ENCODE data around the gene AADACL2. TPM values are rescaled to one million over a fixed set of nuclear protein-coding genes. Genes with fewer than 3 reads are reported as not detected.

The AADACL2 gene, protein sequence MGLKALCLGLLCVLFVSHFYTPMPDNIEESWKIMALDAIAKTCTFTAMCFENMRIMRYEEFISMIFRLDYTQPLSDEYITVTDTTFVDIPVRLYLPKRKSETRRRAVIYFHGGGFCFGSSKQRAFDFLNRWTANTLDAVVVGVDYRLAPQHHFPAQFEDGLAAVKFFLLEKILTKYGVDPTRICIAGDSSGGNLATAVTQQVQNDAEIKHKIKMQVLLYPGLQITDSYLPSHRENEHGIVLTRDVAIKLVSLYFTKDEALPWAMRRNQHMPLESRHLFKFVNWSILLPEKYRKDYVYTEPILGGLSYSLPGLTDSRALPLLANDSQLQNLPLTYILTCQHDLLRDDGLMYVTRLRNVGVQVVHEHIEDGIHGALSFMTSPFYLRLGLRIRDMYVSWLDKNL
- 1 to 10 TPM in 1 of 2 donors, under 1 TPM in 1; 0.10 to 1.2 TPM for total RNA-seq
- long read RNA-seq, donor 1 = 0 reads
- long read RNA-seq, donor 2, partial matches to known transcripts = 0 of 1 reads
- long read RNA-seq, donor 2, other reads (novel, unspliced or antisense) = 0 of 1 reads

DNA sequence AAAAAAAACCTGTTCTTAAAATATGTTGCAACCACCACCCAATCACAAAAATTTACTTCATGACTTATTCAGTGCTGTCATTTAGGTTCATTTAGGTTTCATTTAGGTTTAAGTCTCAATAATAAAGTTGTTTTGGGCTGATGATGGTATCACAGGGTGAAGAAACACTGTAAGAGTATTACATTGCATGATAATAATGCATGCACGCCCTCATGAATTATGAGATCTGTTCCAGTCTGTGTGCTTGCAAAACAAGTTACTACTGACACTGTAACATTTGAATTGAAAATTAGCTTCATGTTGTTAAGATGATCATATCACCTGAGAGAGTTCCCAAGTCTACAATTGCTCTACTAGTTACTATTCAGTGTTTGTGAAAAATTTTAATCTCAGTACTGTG lies at the start of gene AADACL2:
Gene AADACL2, plus strand, starts transcription at position 315 of the 400 bp plus-strand sequence. CDS start 109 bp downstream, outside the sequence.
- intact Hi-C loops (cut with DNase I) = no loop called here
- DNase-seq (ENCODE audit: low spot score) = no peak

DNA sequence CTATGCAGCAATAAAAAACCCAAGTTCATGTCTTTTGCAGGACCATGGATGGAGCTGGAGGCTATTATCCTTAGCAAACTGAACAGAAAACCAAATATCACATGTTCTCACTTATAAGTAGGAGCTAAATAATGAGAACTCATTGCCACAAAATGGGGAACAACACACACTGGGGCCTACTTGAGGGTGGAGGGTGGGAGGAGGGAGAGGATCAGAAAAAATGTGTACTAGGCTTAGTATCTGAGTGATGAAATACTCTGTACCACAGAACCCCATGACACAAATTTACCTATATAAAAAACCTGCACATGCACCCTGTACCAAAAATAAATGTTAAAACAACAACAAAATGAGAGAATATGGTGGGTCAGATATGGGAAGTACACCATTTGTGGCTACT lies 49.6 kb upstream of the AADACL2 start:
- no peak for DNase-seq (ENCODE audit: low spot score)
- intact Hi-C loops (cut with DNase I) = loop anchor here in 1 of 2 donors (10.0 kb wide), 1 partner anchor 61 kb away; no protein-coding TSS in a partner anchor

DNA sequence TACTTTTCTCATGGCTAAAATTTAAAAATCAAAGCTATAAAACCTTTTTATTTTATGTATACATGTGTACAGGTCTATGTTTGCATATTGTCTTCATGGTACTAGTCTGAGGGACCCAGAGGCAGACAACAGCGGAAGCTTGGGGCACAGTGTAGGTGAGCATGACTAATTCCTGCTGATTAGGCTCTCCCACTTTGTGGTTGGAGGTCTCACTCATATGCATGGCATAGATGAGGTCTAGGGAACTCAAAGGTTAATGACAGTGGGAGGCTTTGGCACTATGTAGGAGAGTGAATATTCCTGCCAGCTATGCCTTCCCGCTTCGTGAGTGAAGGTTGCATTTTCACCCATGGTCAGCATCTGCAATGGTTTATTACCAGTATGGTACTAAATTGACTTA lies 47.5 kb upstream of the AADACL2 start:
- no peak for DNase-seq (ENCODE audit: low spot score)
- intact Hi-C loops (cut with DNase I) = loop anchor here in 1 of 2 donors (10.0 kb wide), 1 partner anchor 59 kb away; no protein-coding TSS in a partner anchor

DNA sequence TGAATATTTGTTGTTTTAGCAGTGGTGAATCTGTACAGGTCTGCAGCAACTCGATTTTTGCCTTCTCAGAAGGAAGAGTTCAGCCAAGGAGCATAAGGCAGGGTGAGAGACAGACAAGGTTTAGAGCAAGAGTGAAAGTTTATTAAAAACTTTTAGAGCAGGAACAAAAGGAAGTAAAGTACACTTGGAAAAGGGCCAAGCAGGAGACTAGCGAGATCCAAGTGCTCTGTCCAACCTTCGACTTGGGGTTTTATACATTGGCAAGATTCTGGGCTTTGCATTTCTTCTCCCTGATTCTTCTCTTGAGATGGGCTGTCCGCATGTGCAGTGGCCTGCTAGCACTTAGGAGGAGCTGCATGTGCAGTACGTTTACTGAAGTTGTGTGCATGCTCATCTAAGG lies 46.7 kb upstream of the AADACL2 start:
- intact Hi-C loops (cut with DNase I) = loop anchor here in 1 of 2 donors (10.0 kb wide), 1 partner anchor 58 kb away; no protein-coding TSS in a partner anchor
- no peak for DNase-seq (ENCODE audit: low spot score)

DNA sequence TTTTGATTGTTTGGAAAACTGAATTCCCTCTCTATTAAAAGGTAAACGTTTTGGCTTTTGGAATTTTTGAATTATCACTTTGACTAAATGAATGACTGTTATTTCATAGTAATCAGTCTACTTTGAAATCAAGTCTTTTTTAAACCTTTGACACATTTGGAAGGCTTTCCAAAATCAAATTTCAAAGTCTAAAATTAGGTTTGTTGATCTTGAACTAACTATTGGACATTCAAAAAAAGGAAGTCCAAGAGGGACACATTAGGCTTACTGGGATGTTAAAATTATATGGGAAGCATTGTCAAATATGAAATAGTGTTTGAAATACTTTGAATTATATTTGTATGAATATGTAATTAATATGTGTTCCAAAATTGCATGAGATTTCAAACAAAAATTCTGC lies 45.2 kb upstream of the AADACL2 start:
- DNase-seq (ENCODE audit: low spot score) = no peak
- intact Hi-C loops (cut with DNase I) = loop anchor here in 1 of 2 donors (10.0 kb wide), 1 partner anchor 56 kb away; no protein-coding TSS in a partner anchor

DNA sequence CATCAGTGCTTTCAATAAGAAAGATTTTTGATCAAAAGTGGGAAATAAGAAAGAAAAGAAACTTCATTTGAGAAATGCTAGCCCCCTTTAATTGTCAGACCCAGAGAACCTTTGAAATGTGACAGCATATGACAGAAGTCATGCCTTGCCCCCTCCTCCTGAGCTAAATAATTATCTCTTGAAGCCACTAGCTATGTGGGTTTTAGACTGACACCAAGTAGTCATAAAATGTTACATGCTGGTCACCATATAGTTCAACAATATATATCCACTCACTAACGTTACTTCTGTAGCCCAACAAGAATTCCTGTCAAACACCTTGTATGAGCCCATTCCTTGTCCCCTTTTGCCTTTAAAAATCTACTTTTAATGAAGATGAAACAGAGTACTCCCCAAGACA lies 43.1 kb upstream of the AADACL2 start:
- intact Hi-C loops (cut with DNase I) = no loop called here
- DNase-seq (ENCODE audit: low spot score) = no peak

DNA sequence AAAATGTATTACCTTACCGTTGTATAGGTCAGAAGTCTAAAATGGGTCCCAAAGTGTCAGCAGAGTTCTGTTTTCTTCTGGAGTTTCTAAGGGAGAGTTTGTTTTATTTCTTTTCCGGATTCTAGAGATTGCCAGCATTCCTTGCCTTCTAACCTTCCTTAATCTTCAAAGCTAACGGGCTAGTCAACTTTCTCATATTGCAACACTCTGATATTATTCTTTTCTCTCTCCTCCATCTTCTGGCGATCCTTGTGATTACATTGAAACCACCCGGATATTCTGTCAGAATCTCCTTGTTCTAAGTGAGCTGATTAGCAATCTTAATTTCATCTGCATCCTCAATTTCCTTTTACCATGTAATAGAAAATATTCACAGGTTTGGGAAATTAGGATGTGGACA lies 36.2 kb upstream of the AADACL2 start:
- intact Hi-C loops (cut with DNase I) = no loop called here
- no peak for DNase-seq (ENCODE audit: low spot score)

DNA sequence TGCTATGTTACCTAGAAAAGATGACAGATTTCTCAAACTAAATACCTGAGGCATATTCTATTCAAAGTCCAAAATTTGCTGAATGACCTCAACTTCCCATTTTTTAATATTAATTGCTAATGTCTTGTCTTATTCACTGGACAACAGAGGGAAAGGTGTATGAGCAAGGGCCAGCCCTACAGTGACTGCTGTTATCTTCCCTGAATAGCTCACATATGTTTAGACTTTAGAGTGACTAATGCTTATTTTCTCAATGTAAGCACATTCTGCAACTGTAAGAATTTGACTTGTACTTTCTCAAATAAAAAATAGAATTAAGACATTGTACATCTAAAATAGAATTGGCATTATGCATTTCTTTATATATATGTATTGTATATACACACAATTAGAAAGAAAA lies 26.5 kb upstream of the AADACL2 start:
- intact Hi-C loops (cut with DNase I) = no loop called here
- DNase-seq (ENCODE audit: low spot score) = no peak

DNA sequence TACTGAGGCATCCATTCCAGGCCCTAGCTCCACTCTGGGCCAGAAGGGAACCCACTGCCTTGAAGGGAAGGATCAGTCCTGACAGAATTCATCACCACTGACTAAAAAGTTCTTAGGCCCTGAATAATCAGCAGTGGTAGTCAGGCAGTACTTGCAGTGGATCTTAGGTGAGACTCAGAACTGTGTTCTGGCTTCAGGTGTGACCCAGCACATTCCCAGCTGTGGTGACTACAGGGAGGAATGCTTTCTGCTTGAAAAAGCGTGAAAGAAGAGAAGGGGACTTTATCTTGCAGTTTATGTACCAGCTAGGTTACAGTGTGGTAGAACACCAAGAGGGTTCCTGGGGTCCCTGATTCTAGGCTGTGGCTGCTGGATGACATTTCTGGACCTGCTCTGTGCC lies 24.9 kb upstream of the AADACL2 start:
- intact Hi-C loops (cut with DNase I) = no loop called here
- DNase-seq (ENCODE audit: low spot score) = no peak

DNA sequence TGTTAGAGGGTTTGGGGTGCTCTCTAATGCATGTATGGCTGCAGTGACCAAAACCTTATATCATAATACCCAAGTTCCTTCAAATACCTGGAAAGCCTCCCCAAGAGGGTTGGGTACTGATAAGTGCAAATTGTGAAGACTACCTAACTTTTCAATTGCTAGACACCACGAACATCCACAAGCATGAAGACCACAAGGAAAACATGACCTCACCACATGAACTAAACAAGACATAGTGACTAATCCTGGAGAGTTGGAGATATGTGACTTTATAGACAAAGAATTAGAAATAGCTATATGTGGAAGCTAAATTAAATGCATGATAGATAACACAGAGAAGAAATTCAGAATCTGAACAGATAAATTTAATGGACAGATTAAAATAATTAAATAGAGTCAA lies 23.9 kb upstream of the AADACL2 start:
- DNase-seq (ENCODE audit: low spot score) = no peak
- intact Hi-C loops (cut with DNase I) = no loop called here

DNA sequence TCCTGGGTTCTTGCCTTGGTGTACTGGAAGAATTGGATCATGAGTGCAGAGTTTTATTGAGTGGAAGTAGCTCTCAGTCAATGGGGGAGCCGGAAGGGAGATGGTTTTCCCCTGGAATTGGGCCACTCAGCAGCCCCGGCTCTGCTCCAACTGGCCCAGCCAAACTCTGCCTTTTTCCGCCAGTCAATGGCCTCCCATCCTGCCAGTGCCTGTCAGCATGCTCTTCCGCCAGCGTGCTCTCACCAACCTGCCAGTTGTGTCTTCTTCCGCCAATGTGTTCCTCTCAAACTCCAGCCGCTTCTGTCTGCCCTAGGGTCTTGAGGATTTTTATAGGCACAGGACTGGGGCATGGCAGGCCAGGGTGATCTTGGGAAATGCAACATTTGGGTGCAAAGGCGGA lies 12.4 kb upstream of the AADACL2 start:
- intact Hi-C loops (cut with DNase I) = no loop called here
- no peak for DNase-seq (ENCODE audit: low spot score)

DNA sequence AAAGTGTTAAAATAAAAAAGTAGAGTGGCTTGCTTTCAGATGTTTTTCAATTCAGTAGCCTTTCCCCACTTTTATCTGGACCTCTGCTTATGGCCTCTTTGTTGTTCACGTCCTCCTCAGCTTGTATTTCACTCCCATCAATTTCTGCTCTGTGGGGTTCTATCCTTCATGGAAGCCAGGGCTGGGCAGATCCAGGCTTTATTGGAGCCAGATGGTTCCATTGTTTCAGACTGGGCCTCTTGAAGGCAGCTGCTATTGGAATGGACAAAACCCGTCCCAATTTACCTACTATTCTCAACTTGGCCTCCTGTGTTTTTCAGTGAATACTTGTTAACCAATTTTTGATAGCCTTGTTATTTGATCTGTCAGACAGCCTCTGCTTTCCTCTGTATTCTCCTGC lies 10.9 kb upstream of the AADACL2 start:
- DNase-seq (ENCODE audit: low spot score) = no peak
- intact Hi-C loops (cut with DNase I) = no loop called here

DNA sequence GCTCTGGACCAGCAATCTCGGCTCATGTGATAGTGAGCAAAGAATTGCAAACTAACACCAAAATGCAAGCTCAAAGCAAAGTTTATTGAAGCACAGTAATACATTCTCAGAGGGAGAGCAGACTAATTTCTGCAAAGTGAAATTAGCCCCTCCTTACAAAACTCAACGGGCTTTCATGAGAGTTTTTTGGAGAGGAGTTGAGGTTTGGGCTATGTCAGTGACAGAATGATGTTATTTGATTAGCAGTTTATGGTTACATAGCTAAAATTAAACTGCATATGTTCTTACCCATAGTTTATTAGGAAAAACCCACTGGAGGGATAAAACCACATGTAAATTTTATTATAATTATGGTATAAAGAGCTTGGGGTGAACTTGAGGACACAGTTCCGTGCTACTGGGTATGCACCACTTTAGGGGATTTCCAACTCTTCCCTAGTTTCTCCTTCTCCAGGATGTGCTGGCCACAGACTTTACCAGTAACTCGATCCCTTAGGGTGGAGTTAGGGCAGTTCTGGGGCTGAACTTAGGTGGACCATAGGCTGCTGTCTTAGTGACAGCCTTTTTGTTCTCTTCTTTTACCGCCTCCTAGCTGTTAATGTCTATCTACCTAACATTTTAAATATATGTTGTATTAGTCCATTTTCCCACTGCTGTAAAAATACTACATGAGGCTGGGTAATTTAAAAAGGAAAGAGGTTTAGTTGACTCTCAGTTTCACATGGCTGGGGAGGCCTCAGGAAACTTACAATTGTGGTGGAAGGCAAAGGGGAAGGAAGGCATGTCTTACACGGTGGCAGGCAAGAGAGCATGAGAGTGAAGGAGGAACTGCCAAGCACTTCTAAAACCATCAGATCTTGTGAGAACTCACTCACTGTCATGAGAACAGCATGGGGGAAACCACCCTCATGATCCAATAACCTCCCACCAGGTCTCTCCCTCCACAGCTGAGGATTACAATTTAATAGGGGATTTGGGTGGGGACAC lies 8.9 kb upstream of the AADACL2 start:
- intact Hi-C loops (cut with DNase I) = no loop called here

DNA sequence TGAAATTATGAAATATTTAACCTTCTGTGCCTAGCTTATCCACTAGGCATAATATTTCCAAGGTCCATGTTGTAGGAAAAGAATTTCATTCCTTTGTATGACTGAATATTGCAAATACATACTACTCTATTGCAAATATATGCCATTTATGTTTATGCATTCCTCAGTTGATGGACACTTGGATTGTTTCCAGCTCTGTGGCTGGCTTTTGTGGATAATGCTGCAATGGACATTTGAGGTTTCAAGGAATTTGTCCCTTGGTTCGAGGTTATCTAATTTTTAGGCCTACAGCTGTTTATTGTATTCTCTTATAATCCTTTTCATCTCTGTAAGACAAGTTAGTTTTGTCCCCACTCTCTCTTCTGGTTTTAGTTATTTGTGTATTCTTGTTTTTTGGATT lies 7.7 kb upstream of the AADACL2 start:
- DNase-seq (ENCODE audit: low spot score) = no peak
- intact Hi-C loops (cut with DNase I) = no loop called here

More for the DNA sequence above, 8.9 kb upstream of the AADACL2 start:
- no peak for DNase-seq (ENCODE audit: low spot score)

DNA sequence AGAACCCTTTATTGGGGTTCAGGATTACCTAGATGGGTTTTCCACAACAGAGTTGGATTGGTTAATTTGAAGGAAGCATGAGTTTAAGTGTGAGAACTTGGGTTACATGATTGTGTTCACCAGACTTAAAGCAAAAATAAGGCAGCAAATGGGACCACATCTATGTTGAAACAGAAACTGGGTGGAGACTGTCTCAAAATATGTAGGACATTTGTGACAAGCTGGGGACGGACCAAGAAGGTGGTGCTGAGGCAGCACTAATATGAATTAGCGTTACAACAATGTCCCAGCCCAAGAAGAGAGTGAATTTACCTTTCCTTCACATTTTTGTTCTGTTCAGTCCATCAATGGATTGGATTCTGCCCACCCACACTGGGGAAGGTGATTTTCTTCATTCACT lies 866 bp upstream of the AADACL2 start:
- intact Hi-C loops (cut with DNase I) = no loop called here
- no peak for DNase-seq (ENCODE audit: low spot score)

DNA sequence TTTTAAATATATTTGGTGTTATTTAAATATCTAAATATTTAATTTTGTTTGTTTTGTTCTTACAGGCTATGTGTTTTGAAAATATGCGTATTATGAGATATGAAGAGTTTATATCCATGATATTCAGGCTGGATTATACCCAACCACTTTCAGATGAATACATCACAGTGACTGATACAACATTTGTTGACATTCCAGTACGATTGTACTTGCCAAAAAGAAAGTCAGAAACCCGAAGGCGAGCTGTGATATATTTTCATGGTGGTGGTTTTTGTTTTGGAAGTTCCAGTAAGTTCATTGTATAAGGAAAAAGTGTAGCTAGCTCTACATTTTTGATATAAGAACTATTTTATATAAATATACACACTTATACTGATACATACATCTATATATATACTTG lies 6.9 kb downstream of the AADACL2 start:
- DNase-seq (ENCODE audit: low spot score) = no peak
- intact Hi-C loops (cut with DNase I) = loop anchor here in 1 of 2 donors (10.0 kb wide), 1 partner anchor 56 kb away; no protein-coding TSS in a partner anchor

DNA sequence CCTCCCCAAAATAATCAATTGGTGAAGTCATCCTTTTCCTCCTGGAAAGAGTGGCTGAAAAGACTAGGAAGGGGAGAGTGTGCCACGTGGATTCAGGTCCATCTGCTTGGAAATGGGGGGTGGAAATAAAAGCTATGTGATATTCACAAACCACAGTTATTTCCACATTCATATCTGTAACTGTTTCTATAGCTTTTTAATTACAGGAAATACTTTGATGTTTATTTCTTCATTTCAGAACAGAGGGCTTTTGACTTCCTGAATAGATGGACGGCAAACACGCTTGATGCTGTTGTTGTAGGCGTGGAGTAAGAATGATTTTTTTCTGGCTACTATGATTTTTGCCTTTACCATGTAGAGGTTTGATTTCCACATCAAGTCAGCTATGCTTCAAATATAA lies 10.1 kb downstream of the AADACL2 start:
- intact Hi-C loops (cut with DNase I) = loop anchor here in 1 of 2 donors (10.0 kb wide), 1 partner anchor 59 kb away; no protein-coding TSS in a partner anchor
- DNase-seq (ENCODE audit: low spot score) = no peak

DNA sequence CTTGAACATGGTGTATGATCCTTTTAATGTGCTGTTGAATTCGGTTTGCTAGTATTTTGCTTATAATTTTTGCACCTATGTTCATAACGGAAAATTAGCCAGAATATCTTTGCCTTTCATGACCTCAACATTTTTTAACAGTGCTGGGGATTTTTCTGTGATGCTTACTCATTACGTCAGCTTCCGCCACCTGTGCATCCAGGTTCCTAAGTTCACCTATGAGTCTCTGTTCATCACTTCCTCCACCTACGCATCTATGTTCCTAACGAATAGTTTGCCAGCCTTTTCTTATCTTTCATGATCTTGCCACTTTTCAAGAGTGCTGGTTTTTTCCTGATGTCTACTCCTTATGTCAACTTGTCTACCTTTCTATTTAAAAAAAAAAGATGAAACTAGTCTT lies 16.5 kb downstream of the AADACL2 start:
- intact Hi-C loops (cut with DNase I) = no loop called here
- no peak for DNase-seq (ENCODE audit: low spot score)

DNA sequence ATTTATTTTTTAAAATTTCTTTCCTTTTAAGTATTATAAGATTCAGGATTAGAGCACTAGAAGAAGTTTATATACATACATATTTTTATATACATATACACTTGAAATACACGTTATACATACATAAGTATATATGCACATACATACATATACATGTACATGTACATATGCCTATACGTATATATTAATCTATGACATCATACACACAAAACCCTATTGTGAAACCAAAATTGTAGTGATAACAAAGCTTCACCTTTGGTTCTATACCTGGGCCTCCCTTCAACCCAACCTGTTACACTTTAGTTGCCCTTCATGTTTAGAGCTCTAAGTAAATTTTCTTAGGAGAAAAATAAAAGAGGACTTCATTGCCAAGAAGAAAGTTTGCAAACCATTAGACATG lies 17.0 kb downstream of the AADACL2 start:
- no peak for DNase-seq (ENCODE audit: low spot score)
- intact Hi-C loops (cut with DNase I) = no loop called here

DNA sequence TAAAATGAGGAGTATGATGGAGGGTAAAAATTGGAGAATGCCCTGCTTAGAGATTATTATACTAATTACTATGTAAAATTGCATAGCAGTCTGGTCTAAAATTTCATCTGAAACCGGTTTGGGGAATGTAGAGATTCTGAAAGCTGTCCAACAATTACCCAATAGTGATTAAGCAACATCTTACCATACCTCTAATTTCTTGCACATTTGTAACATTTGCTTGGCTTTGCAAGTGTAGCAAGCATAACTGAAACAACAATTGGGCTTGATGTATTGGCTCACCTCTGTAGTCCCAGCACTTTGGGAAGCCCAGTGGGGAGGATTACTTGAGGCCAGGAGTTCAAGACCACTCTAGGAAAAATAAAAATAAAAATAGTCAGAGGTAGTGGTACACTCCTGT lies 17.4 kb downstream of the AADACL2 start:
- DNase-seq (ENCODE audit: low spot score) = no peak
- intact Hi-C loops (cut with DNase I) = no loop called here

All from posterior vena cava (tissue), 2 donors.